Activated naive CD8-positive, alpha-beta T cell treated with anti-CD3 and anti-CD28 coated beads, Interleukin-2, amount 10 ng/mL, durations not matched to agents 7 days and 5 days (primary cell): ENCODE results near the gene EBI3. TPM values are rescaled to one million over a fixed set of nuclear protein-coding genes. Genes with fewer than 3 reads are reported as not detected.
"Not testable (repeated sequence)": the region's sequence is repeated elsewhere in the genome, so short reads cannot be mapped to it uniquely, and the experiment has no call there.

Source experiments
- ATAC-seq: fragments of 150-1000 bp; cut with Tn5 transposase; one replicate; pipeline ENCODE4 v1.10.0; 2021; ENCODE audit warnings: low read depth, moderate library complexity
- POLR2A ChIA-PET: fragments of 350-600 bp; sonication (Branson Sonifier 250); formaldehyde crosslinking; loops from one replicate; lab custom pipeline; 2021; ENCODE audit warnings: antibody characterized with exemption; lab: Charles Lee
- DNase-seq: peaks from one replicate; pipeline ENCODE4 v3.0.0; 2021
- H3K27ac Mint-ChIP-seq: one replicate; pipeline ENCODE4 v1.8.0; 2022; ENCODE audit warnings: mild to moderate bottlenecking, mixed read lengths
- H3K27me3 Mint-ChIP-seq: one replicate; pipeline ENCODE4 v1.8.0; 2022; ENCODE audit warnings: mild to moderate bottlenecking, moderate library complexity, mixed read lengths
- H3K36me3 Mint-ChIP-seq: one replicate; pipeline ENCODE4 v1.8.0; 2021; ENCODE audit warnings: mild to moderate bottlenecking, mixed read lengths
- H3K4me1 Mint-ChIP-seq: one replicate; pipeline ENCODE4 v1.8.0; 2021; ENCODE audit warnings: mixed read lengths
- H3K4me3 Mint-ChIP-seq: one replicate; pipeline ENCODE4 v1.8.0; 2022; ENCODE audit warnings: mild to moderate bottlenecking, moderate library complexity, mixed read lengths
- H3K9me3 Mint-ChIP-seq: one replicate; pipeline ENCODE4 v1.8.0; 2021; ENCODE audit warnings: mixed read lengths
- total RNA-seq, 2 experiments: library from RNA; stranded (reverse); gene quantifications; one replicate each; pipeline ENCODE4 v1.2.3, GENCODE V29; 2021

EBI3 gene
- total RNA-seq, 2 experiments from 2014 or later: 0.33 to 0.34 TPM

- no peaks in the 10 kb centered on the region for H3K9me3 Mint-ChIP-seq
- H3K27ac Mint-ChIP-seq: peak overlapping the region; percentile 84
- POLR2A ChIA-PET: interaction anchor here (1.5 to 1.6 kb wide), 2 partner anchors 10 to 12 kb away, joined by 3 to 4 read pairs; no protein-coding TSS in a partner anchor
- H3K4me3 Mint-ChIP-seq: no peak overlapping the region
- ATAC-seq: no peak
- H3K36me3 Mint-ChIP-seq: peaks cover 23% of the 10 kb centered on the region
- DNase-seq: no peak
- no peaks in the 10 kb centered on the region for H3K27me3 Mint-ChIP-seq
- peaks cover 17% of the 10 kb centered on the region for H3K4me1 Mint-ChIP-seq
These were observed 31.4 kb downstream of the EBI3 start for GRCh38 chr19:4260613-4261191.

GRCh38 chr19:4264812-4265211 is 35.5 kb downstream of the EBI3 start:
- peak; percentile 64 for ATAC-seq
- Mint-ChIP-seq H3K27me3 (no peaks in the 10 kb centered on the region), H3K4me3 (peak overlapping the region; percentile 75), H3K9me3 (no peaks in the 10 kb centered on the region), H3K36me3 (peaks cover 19% of the 10 kb centered on the region), H3K4me1 (peaks cover 31% of the 10 kb centered on the region), H3K27ac (peak overlapping the region; percentile 95)
- DNase-seq: no peak
- POLR2A ChIA-PET: interaction anchor here (0.6 to 1.9 kb wide), 9 partner anchors 9 to 135 kb away, joined by 3 to 13 read pairs (median 4); partner anchors contain the start of genes SH3GL1, SHD and YJU2

DNA sequence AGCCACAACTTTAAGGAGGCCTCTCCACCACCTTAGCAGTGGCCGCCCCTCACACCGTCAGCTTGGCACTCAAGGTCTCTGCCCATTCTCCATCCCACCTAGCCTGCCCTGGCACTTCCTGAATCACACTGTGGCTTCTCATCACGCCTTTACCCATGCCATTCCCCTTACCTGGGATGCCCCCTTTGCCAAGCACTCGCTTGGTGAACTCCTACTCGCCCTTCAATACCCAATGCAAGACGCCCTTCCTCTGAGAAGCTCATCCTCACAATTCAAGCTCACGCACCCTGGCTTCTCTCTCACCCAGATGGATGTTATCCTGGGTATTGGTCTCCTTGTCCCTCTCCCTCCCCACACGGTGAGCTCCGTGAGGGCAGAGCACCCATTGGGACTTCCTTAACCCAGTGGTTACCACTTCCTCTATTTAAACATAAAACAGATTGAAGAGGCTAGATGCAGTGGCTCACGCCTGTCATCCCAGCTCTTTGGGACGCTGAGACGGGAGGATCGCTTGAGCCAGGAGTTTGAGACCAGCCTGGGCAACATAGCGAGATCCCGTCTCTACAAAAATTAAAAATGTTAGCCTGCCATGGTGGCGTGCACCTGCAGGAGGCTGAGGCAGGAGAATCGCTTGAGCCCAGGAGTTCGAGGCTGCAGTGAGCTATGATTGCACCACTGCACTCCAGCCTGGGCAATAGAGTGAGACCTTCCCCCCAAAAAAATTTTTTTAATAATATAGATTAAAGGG is 37.1 kb downstream of the EBI3 start:
- DNase-seq: no peak
- no peaks in the 10 kb centered on the region for H3K9me3 Mint-ChIP-seq
- POLR2A ChIA-PET: interaction anchor here (1.1 to 4.0 kb wide), 7 partner anchors 11 to 205 kb away, joined by 3 to 22 read pairs (median 7); partner anchors contain the start of genes CHAF1A, HDGFL2, MPND and SH3GL1
- H3K27ac Mint-ChIP-seq: peak overlapping the region; percentile 95
- ATAC-seq: no peak
- H3K4me3 Mint-ChIP-seq: peak overlapping the region; percentile 35
- H3K27me3 Mint-ChIP-seq: no peaks in the 10 kb centered on the region
- H3K36me3 Mint-ChIP-seq: peaks cover 17% of the 10 kb centered on the region
- H3K4me1 Mint-ChIP-seq: peaks cover 29% of the 10 kb centered on the region

DNA sequence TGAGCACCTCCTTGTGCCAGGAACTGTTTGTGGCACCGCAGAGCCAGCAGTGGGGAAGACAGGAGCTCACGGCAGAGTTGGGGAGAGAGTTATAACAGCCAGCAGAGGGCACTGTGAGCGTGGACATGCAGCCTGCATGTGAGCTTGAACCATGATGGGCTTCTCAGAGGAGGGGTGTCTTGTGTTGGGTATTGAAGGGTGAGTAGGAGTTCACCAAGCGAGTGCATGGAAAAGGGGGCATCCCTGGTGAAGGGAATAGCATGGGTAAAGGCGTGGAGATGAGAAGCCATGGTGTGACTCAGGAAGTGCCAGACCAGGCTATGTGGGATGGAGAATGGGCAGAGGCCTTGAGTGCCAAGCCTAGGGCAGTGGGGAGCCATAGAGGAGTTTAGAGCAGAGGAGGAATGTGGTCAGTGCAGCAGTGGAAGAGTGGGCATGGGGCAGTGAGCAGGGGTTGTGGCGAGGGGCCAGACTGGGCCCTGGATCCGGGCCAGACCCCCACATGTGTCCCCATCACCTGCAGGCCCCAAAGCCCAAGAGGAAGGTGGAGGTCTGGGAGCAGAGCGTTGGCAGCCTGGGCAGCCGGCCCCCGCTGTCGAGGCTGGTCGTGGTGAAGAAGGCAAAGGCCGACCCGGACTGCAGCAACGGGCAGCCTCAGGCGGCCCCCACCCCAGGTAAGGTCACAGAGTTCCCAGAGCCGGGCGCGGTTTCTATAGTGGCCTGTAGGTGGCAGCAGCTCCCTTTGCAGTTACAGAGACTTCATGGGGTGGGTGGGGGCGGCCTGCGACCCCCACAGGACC is 38.0 kb downstream of the EBI3 start:
- H3K4me1 Mint-ChIP-seq: peaks cover 29% of the 10 kb centered on the region
- H3K27ac Mint-ChIP-seq: peak overlapping the region; percentile 53
- H3K36me3 Mint-ChIP-seq: peaks cover 21% of the 10 kb centered on the region
- H3K9me3 Mint-ChIP-seq: no peaks in the 10 kb centered on the region
- peak; percentile 43 for ATAC-seq
- peak; percentile 66 for DNase-seq
- no peaks in the 10 kb centered on the region for H3K27me3 Mint-ChIP-seq
- no peak overlapping the region for H3K4me3 Mint-ChIP-seq
- POLR2A ChIA-PET: interaction anchor here (0.7 to 4.0 kb wide), 8 partner anchors 10 to 204 kb away, joined by 3 to 22 read pairs (median 6); partner anchors contain the start of genes CHAF1A, HDGFL2, MPND and SH3GL1

DNA sequence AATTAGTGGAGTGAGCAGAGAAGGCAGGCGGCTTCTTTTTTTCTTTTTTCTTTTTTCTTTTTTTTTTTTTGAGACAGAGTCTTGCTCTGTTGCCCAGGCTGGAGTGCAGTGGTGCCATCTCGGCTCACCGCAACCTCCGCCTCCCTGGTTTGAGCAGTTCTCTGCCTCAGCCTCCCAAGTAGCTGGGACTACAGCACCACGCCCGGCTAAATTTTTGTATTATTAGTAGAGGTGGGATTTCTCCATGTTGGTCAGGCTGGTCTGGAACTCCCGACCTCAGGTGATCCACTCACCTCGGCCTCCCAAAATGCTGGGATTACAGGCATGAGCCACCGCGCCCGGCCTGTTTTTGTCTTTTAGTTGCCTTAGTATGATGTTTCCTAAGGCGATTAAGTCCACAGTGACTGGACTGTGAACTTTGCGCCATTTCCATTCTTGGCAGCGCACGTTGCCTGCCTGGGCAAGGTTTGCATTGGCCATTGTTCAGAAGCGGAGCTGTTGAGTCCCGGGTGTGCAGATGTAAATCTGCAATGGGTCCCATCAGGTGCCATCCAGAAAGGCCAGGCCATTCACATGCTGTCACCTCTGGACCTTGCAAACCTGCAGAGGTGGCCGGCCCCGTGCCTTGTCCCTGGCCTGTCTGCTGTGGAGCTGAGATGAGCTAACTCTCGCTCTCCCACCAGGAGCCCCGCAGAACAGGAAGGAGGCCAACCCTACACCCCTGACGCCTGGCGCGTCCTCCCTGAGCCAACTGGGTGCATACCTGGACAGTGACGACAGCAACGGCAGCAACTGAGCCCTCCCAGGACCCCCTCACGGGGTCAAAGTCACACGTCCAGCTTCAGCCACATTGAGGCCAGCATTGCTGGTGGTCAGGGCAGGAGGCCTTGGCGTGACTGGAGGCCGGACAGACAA is 38.8 kb downstream of the EBI3 start:
- Mint-ChIP-seq H3K4me1 (peaks cover 29% of the 10 kb centered on the region), H3K36me3 (peaks cover 21% of the 10 kb centered on the region), H3K27me3 (no peaks in the 10 kb centered on the region), H3K4me3 (no peak overlapping the region), H3K9me3 (no peaks in the 10 kb centered on the region), H3K27ac (no peak overlapping the region)
- ATAC-seq (no peak), DNase-seq (no peak)
- POLR2A ChIA-PET: interaction anchor here (0.7 to 4.0 kb wide), 4 partner anchors 9 to 86 kb away, joined by 3 to 22 read pairs (median 8); partner anchors contain the start of gene MPND

GRCh38 chr19:4268816-4269430 is 39.6 kb downstream of the EBI3 start:
- no peaks in the 10 kb centered on the region for H3K9me3 Mint-ChIP-seq
- POLR2A ChIA-PET: interaction anchor here (4.0 kb wide), 1 partner anchor 74 kb away, joined by 22 read pairs; the partner anchor contains the start of gene MPND
- H3K4me1 Mint-ChIP-seq: peaks cover 26% of the 10 kb centered on the region
- H3K27ac Mint-ChIP-seq: no peak overlapping the region
- no peaks in the 10 kb centered on the region for H3K27me3 Mint-ChIP-seq
- DNase-seq (no peak), ATAC-seq (no peak)
- H3K4me3 Mint-ChIP-seq: no peak overlapping the region
- peaks cover 18% of the 10 kb centered on the region for H3K36me3 Mint-ChIP-seq

DNA sequence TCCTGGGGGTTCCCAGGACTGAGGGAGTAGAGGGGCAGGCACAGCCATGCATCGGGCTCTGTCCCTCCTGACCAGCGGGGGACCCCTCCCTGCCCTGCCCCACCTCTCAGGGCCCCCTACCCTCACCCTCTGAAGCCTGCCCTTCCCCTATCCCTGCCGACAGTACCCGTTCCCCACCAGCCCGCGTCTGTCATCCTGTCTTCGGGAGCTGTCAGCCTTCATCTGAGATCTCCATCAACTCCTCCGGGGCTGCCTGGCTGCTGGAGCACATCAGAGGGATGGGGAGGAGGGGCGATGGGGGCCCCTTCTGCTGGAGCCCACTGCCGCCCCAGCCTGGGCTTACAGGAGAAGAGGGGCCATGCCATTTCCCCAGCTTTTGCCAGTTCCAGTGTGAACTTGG is 43.6 kb downstream of the EBI3 start:
- no peaks in the 10 kb centered on the region for H3K9me3 Mint-ChIP-seq
- DNase-seq (no peak), ATAC-seq (no peak)
- POLR2A ChIA-PET: no interaction called here
- H3K27ac Mint-ChIP-seq: no peak overlapping the region
- H3K36me3 Mint-ChIP-seq: peaks cover 7% of the 10 kb centered on the region
- H3K27me3 Mint-ChIP-seq: peaks cover 2% of the 10 kb centered on the region
- no peaks in the 10 kb centered on the region for H3K4me1 Mint-ChIP-seq
- H3K4me3 Mint-ChIP-seq: no peak overlapping the region

DNA sequence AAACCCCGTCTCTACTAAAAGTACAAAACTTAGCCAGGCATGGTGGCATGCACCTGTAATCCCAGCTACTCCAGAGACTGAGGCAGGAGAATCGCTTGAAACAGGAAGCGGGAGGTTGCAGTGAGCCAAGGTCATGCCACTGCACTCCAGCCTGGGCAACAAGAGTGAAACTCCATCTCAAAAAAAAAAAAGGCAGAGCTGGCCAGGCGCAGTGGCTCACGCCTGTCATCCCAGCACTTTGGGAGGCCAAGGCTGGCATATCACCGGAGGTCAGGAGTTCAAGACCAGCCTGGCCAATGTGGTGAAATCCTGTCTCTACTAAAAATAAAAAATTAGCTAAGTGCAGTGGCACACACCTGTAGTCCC is 45.0 kb downstream of the EBI3 start:
- H3K27ac Mint-ChIP-seq, H3K4me1 Mint-ChIP-seq, H3K36me3 Mint-ChIP-seq, H3K4me3 Mint-ChIP-seq, H3K9me3 Mint-ChIP-seq, H3K27me3 Mint-ChIP-seq, DNase-seq, ATAC-seq: not testable (repeated sequence)
- POLR2A ChIA-PET: interaction anchor here (0.7 kb wide), 2 partner anchors 9 to 128 kb away, joined by 3 read pairs; no protein-coding TSS in a partner anchor

- H3K9me3 Mint-ChIP-seq: no peaks in the 10 kb centered on the region
- POLR2A ChIA-PET: interaction anchor here (1.2 kb wide), 2 partner anchors 10 to 66 kb away, joined by 3 to 5 read pairs; no protein-coding TSS in a partner anchor
- H3K27ac Mint-ChIP-seq: no peak overlapping the region
- DNase-seq: no peak
- peaks cover 4% of the 10 kb centered on the region for H3K4me1 Mint-ChIP-seq
- H3K27me3 Mint-ChIP-seq: peaks cover 33% of the 10 kb centered on the region
- H3K4me3 Mint-ChIP-seq: no peak overlapping the region
- no peaks in the 10 kb centered on the region for H3K36me3 Mint-ChIP-seq
- ATAC-seq: no peak
These were observed 47.9 kb downstream of the EBI3 start for GRCh38 chr19:4277191-4277696.

- Mint-ChIP-seq H3K27ac (no peak overlapping the region), H3K9me3 (no peaks in the 10 kb centered on the region), H3K27me3 (peaks cover 34% of the 10 kb centered on the region), H3K4me1 (peaks cover 4% of the 10 kb centered on the region), H3K36me3 (no peaks in the 10 kb centered on the region), H3K4me3 (no peak overlapping the region)
- DNase-seq: no peak
- POLR2A ChIA-PET: interaction anchor here (1.2 to 1.8 kb wide), 2 partner anchors 11 to 65 kb away, joined by 5 to 7 read pairs; partner anchors contain the start of gene MPND
- ATAC-seq: no peak
These were observed 48.7 kb downstream of the EBI3 start for GRCh38 chr19:4278010-4278409.

GRCh38 chr19:4278419-4279266 is 49.3 kb downstream of the EBI3 start, which contains the start of gene SHD:
TSS of gene SHD (plus strand) at chr19:4279266. CDS start at chr19:4280064, 798 bp downstream.
- POLR2A ChIA-PET: interaction anchor here (0.6 to 1.8 kb wide), 5 partner anchors 14 to 553 kb away, joined by 3 to 7 read pairs (median 4); partner anchors contain the start of genes MPND and YJU2
- H3K9me3 Mint-ChIP-seq: no peaks in the 10 kb centered on the region
- DNase-seq (no peak), ATAC-seq (no peak)
- H3K27ac Mint-ChIP-seq: no peak within 1 kb of the TSS
- H3K4me3 Mint-ChIP-seq: peak within 1 kb of the TSS; percentile 71
- peaks cover 4% of the 10 kb centered on the region for H3K4me1 Mint-ChIP-seq
- peaks cover 34% of the 10 kb centered on the region for H3K27me3 Mint-ChIP-seq
- no peaks in the 10 kb centered on the region for H3K36me3 Mint-ChIP-seq
